Subcutaneous adipose tissue (tissue), 4 donors: Measurements from ENCODE around the gene STUM. TPM values are rescaled to one million over a fixed set of nuclear protein-coding genes. Genes with fewer than 3 reads are reported as not detected.

Experiments
- total RNA-seq, 4 donors: library from RNA; depleted of rRNA; stranded (reverse); fragments of >200 nt; gene quantifications; one replicate each; pipeline ENCODE4 v1.1.0, GENCODE V29; 2016
- TF ChIP-seq, protein P1 (sequence below): fragments of 450-650 bp; IDR thresholded peaks from one replicate; pipeline ENCODE4 v1.5.1; 2016; ENCODE audit warnings: low read depth, mild to moderate bottlenecking, control low read depth, antibody characterized with exemption, moderate library complexity

Gene STUM
- total RNA-seq, 4 donors from 2014 or later = 0.16 to 4.1 (median 1.4) TPM

DNA sequence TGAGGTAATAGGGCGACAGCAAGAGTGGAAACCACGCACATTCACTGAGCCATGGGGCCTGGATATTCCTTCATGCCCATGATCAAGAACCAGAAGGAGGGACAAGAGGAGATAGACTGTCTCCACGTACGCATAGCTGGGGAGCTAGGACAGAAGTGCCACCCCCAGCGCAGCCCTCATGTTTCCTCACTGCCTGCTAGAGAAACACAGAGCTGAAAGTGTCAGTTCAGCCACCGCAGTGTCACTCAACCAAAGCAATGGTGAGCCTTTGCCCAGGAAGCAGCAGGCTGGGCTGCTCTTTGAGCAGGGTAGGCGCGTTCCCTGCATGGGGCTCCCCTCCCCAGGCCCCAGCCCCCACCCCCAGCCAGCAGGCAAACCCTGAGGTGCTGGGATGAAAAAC, 68.5 kb downstream of the STUM start:
- TF ChIP-seq, protein P1, sequence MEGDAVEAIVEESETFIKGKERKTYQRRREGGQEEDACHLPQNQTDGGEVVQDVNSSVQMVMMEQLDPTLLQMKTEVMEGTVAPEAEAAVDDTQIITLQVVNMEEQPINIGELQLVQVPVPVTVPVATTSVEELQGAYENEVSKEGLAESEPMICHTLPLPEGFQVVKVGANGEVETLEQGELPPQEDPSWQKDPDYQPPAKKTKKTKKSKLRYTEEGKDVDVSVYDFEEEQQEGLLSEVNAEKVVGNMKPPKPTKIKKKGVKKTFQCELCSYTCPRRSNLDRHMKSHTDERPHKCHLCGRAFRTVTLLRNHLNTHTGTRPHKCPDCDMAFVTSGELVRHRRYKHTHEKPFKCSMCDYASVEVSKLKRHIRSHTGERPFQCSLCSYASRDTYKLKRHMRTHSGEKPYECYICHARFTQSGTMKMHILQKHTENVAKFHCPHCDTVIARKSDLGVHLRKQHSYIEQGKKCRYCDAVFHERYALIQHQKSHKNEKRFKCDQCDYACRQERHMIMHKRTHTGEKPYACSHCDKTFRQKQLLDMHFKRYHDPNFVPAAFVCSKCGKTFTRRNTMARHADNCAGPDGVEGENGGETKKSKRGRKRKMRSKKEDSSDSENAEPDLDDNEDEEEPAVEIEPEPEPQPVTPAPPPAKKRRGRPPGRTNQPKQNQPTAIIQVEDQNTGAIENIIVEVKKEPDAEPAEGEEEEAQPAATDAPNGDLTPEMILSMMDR = no peak

- TF ChIP-seq, protein P1 = no peak
These were observed 69.8 kb downstream of the STUM start for GRCh38 chr1:226618380-226618779.

DNA sequence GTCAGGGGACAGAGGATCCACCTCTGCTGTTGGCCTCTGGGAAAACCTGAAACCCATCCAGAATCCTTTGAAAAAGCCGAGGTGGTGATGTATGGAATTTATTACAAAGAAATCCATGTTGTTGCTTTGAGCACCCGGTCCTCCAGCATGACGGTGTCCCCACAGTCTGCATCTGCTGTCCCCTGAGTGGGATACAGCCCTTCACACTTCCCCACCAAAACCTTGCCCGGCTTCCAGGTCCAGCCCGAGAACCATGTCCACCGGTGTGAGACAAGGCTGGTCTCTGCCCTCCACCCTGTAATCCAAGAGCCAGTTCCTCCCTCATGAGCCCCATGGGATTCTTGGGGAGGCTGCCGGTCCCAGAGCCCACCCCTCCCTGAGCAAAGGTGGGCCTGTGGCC, 70.5 kb downstream of the STUM start:
- TF ChIP-seq, protein P1 = no peak

DNA sequence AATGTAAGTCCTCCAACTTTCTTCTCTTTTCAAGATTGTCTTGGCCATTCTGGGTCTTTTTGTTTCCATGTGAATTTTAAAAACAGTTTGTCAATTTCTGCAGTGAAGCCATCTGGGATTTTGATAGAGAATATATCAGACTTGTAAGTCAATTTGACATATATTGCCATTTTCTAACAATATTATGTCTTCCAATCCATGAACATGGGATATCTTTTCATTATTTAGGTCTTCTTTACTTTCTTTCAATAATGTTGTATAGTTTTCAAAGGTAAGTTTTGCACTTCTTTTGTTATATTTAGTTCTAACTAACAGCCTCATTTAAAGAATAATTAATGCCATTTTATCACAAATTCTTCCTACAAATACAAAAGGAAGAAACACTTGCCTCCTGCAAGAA, 73.4 kb downstream of the STUM start:
- TF ChIP-seq, protein P1 = no peak

DNA sequence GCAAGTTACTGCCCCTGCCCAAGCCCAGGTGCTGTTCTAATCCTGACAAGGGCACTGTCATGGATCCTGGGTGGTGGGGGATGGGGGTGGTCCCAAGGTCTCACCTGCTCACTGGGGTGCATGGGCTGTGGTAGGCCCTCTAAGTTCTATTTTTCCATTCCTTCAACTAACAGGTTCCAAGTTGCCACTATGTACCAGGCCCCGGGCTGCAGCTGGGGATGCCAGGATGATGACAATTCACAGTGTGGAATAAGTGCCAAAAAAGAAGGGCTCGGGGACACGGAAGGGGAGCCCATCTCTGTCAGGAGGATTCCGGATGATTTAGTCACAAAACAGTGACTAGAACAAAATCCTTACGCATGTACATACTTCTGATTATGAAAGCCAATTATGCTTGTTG, 76.0 kb downstream of the STUM start:
- TF ChIP-seq, protein P1 = no peak

DNA sequence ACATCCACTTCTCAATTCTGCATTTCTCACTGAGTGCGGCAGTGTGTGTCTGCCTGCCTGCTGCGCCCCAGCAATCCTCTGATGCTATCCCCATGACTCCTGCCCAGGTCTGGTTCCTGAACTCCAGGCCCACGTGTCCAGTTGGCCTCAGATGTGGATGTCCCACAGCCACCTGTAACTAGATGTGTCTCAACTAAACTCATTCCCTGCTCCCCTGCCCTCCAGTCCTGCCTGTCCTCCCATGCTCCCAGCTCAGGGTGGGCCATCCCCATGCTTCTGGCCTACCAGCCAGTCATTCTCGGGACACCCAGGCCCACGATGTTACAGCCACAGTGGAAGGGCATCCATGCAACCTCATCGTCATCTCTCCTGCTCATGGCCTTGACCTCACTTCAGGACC, 76.8 kb downstream of the STUM start:
- TF ChIP-seq, protein P1 = no peak

DNA sequence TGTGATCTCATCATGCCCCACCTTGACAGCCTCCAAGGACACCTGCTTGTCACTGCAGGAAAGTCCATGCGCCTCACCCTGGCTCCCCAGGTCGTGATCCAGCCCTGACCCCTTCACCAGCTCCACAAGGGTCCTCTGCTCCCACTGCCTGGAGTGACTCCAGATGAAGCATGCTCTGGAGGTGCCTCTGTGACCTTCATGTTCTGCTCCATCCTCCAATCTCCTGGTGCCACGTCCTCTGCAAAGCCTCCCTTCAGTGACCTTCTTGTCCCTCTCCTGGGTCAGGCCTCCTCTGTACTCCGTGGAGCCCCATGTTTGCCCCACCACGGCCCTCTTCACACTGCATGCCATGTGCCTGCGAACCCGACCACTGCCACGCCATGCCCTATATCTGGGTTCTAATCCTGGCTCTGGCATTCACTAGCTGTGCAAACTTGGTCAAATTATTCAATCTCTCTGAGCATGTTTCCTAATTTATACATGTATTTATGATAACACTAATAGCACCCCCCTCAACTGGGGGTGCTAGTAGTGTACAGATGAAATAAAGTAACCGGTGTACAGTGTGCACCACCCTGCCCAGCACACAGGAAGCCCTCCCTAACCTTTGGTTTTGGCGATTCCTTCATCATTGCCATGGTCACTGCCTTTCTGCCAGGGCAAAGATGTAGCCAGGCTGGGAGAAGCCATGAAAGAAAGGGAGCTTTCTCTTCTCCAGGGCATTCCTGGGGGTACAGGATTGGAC, 77.4 kb downstream of the STUM start:
- TF ChIP-seq, protein P1 = no peak
